GM12891 (cell line): Measurements from ENCODE around the gene NTHL1.

Experiments used
- PAX5 ChIP-seq: IDR thresholded peaks from 2 replicates; pipeline ENCODE4 v1.6.1; 2011; ENCODE audit warnings: low read length, moderate library complexity, mild to moderate bottlenecking; ENCODE audit not compliant: insufficient read depth, severe bottlenecking
- POLR2A ChIP-seq: IDR thresholded peaks from 2 replicates; pipeline ENCODE4 v1.6.1; 2011; ENCODE audit warnings: low read depth, low read length, control low read depth
- POLR2AphosphoS5 ChIP-seq: IDR thresholded peaks from 2 replicates; pipeline ENCODE4 v1.6.1; 2011; ENCODE audit warnings: low read depth, low read length, control low read depth
- TAF1 ChIP-seq: IDR thresholded peaks from 2 replicates; pipeline ENCODE4 v1.6.1; 2011; ENCODE audit warnings: low read depth, low read length, control low read depth

- TF ChIP-seq POLR2A = no peak
- no peak for TF ChIP-seq POLR2AphosphoS5
- no peak for TF ChIP-seq TAF1
- TF ChIP-seq PAX5 = no peak
Measured at GRCh38 chr16:1998852-1999801, 48.5 kb downstream of the NTHL1 start.
